ENCODE results near the gene TRIM8. TPM values are rescaled to one million over a fixed set of nuclear protein-coding genes. Genes with fewer than 3 reads are reported as not detected.

TRIM8 gene
- total and polyA plus RNA-seq, 2 of the 8 experiments (the other 6 are each of a cell fraction or from before 2014, with no cell fraction given) = 24.9 to 38.8 TPM

GRCh38 chr10:102660888-102661657 is 16.8 kb downstream of the TRIM8 start:
- Histone ChIP-seq H3K23me2 (ENCODE audit: low read depth, low read length) (no peaks in the 10 kb centered on the region), H4K5ac (ENCODE audit: insufficient read length, low read depth, low read length) (no peak overlapping the region), H3K4ac (replicated peaks; ENCODE audit: insufficient read length, low read depth, low read length) (no peak overlapping the region), H2BK20ac (ENCODE audit: low read length) (0 out of 2 replicates have a peak overlapping the region, but pooled peaks have one; percentile 27), H3K4me1 (replicated peaks in 1 of 4; ENCODE audit: control insufficient read depth in 3 of 4, insufficient read depth in 4 of 4, low read length in 3 of 4) (peaks cover 0 to 12% (median 7%) of the 10 kb centered on the region in 4 experiments; a peak in 5 of 7 replicates), H3K18ac (ENCODE audit: extremely low read depth, low read length) (peak overlapping the region; percentile 38), H4K8ac (ENCODE audit: extremely low read depth, insufficient read depth, low read length) (peak overlapping the region; percentile 25; the same call in 1 of the 2 replicates), H3K4me3 (ENCODE audit: extremely low read depth in 1 of 4, insufficient read depth in 2 of 4, low read depth in 3 of 4, low read length in 4 of 4) (peak overlapping the region in 1 of 4 experiments; percentile 16; a peak in 1 of 8 replicates), H2AFZ (ENCODE audit: low read length) (no peak overlapping the region), H3K36me3 (ENCODE audit: control insufficient read depth in 2 of 4, insufficient read depth in 4 of 4, low read length in 3 of 4) (peaks cover 0 to 12% (median 5%) of the 10 kb centered on the region in 4 experiments; a peak in 5 of 8 replicates), H2BK15ac (ENCODE audit: low read length) (no peak overlapping the region), H2BK120ac (replicated peaks; ENCODE audit: low read depth, low read length) (no peak overlapping the region), H2BK5ac (ENCODE audit: low read depth, low read length) (peak overlapping the region; percentile 60; the same call in 1 of the 2 replicates), H4K20me1 (replicated peaks in 1 of 2; ENCODE audit: control insufficient read depth in 1 of 2, insufficient read depth in 2 of 2, low read length in 2 of 2) (peaks cover 0 to 2% of the 10 kb centered on the region in 2 experiments), H3K4me2 (ENCODE audit: insufficient read depth in 1 of 2, low read depth in 2 of 2, low read length in 2 of 2) (peak overlapping the region in 1 of 2 experiments; percentile 6; a peak in 1 of 4 replicates), H3K23ac (ENCODE audit: insufficient read length) (no peak overlapping the region), H4K91ac (replicated peaks; ENCODE audit: insufficient read length, low read length) (no peak overlapping the region), H3K9me3 (ENCODE audit: insufficient read depth in 2 of 2, low read depth in 1 of 2, low read length in 1 of 2) (no peaks in the 10 kb centered on the region), H3K56ac (replicated peaks; ENCODE audit: insufficient read length, low read depth, low read length) (no peak overlapping the region), H2AK5ac (ENCODE audit: low read depth, low read length) (no peak overlapping the region), H3K27me3 (replicated peaks in 1 of 4; ENCODE audit: control insufficient read depth in 3 of 4, extremely low read depth in 1 of 4, insufficient read depth in 3 of 4, low read length in 3 of 4) (no peaks in the 10 kb centered on the region), H3K9ac (replicated peaks in 1 of 4; ENCODE audit: extremely low read depth in 1 of 4, low read depth in 3 of 4, low read length in 3 of 4) (no peak overlapping the region; a peak in 1 of 7 replicates), H3K79me1 (ENCODE audit: low read depth, low read length) (no peaks in the 10 kb centered on the region), H3K14ac (ENCODE audit: insufficient read length) (no peak overlapping the region), H3K79me2 (ENCODE audit: control insufficient read depth in 1 of 2, insufficient read depth in 2 of 2, low read length in 2 of 2) (no peaks in the 10 kb centered on the region), H3K27ac (ENCODE audit: low read depth, low read length) (no peak overlapping the region), H2BK12ac (ENCODE audit: low read depth, low read length) (no peak overlapping the region)
- ChIA-PET POLR2A (ENCODE audit: partially characterized antibody) (interaction anchor here (1.2 to 6.5 kb wide), 6 partner anchors 9 to 53 kb away, joined by 3 to 39 read pairs (median 6); partner anchors contain the start of gene TRIM8), CTCF (ENCODE audit: partially characterized antibody) (interaction anchor here (1.0 to 13.0 kb wide), 6 partner anchors 9 to 77 kb away, joined by 3 to 145 read pairs (median 9); no protein-coding TSS in a partner anchor)
- DNase-seq (ENCODE audit: low read depth in 1 of 2, low spot score in 2 of 2) (peak in 1 of 2 experiments; percentile 62), FAIRE-seq (no peak)
- no peak for TF ChIP-seq SP2 (IDR thresholded peaks at IDR 0.05; ENCODE audit: low read length)
- no peak for TF ChIP-seq CHD1 (IDR thresholded peaks at IDR 0.05; ENCODE audit: low read depth, low read length)
- TF ChIP-seq HDAC2 (IDR thresholded peaks at IDR 0.05; ENCODE audit: borderline replicate concordance in 1 of 2, low read depth in 2 of 2, low read length in 2 of 2) = no peak
- TF ChIP-seq POLR2AphosphoS5 (IDR thresholded peaks at IDR 0.05; ENCODE audit: low read depth, low read length) = no peak
- no peak for TF ChIP-seq PHF8 (conservative IDR thresholded peaks at IDR 0.05; ENCODE audit: low read depth, low read length)
- no peak for TF ChIP-seq ZNF274 (IDR thresholded peaks at IDR 0.05; ENCODE audit: borderline replicate concordance, extremely low read depth, low read length)
- WGBS, 2 experiments (ENCODE audit: extremely low coverage in 1 of 2, insufficient coverage in 1 of 2, insufficient read length in 1 of 2, insufficient replicate concordance in 2 of 2, low coverage in 1 of 2, low lambda C conversion rate in 2 of 2, missing lambda C conversion rate in 1 of 2) = 68% methylated on average over 13 of the region's 22 CpGs; no CpG with 5 or more reads in 1 of the 2 experiments
